Stimulated activated CD8-positive, alpha-beta memory T cell treated with anti-CD3 and anti-CD28 coated beads, Interleukin-2, amount 100 ng/mL, for 1 hour (primary cell): ENCODE measurements around the gene GOT2.
A peak's percentile ranks its signal among the peaks of the same experiment; 100 is the strongest.
"Not testable (repeated sequence)": the region's sequence is repeated elsewhere in the genome, so short reads cannot be mapped to it uniquely, and the experiment has no call there.

Source experiments
- DNase-seq, 2 donors: peaks; one replicate each; pipeline ENCODE4 v3.0.0-alpha.2; 2020; ENCODE audit warnings: low read depth in 2 of 2

The GOT2 gene

DNA sequence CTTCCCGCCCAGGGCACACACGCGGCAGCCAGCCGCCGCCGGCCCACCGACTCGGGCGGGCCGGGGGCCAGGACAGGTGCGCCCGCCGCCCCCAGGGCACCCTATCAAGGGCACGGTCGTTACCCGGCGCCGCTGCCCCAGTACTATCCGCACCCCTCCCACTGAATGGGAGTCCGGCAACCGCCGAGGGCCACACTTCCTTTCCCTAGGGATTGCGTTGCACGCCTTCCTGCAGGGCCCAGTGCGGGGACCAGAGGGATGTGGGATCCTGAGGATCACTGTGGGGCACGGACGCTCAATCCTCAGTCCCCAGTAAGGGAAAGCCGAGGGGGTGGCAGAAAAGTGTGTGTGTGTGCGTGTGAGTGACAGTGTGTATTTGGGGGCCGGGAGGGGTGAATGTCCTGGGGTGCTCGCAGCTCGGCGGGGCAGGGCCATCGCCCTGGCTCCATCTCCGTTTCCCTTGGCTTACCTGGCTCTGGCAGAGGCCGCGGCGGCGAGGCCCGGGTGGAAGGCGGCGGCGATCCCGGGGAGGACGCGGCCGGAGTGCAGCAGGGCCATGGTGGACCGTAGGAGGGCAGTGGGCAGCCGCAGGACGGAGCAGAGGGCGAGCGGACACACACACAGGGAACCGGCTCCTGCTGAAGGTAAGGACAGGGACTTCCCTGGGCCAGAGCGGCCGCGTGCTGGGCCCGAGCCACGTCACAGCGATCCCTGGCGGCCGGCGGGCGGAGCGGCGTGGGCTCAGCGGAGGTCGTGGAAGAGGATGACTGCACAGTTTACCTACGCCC is at the start of gene GOT2:
TSS of gene GOT2 (minus strand) at position 646 of the 788 bp plus-strand sequence. CDS start at position 558, 88 bp downstream.
- DNase-seq, result peak; percentile 56 to 60

- not testable (repeated sequence) for DNase-seq
Observed at GRCh38 chr16:58779291-58779690, 45.2 kb upstream of the GOT2 start.

GRCh38 chr16:58773870-58774269 is 39.8 kb upstream of the GOT2 start:
- no peak for DNase-seq

DNA sequence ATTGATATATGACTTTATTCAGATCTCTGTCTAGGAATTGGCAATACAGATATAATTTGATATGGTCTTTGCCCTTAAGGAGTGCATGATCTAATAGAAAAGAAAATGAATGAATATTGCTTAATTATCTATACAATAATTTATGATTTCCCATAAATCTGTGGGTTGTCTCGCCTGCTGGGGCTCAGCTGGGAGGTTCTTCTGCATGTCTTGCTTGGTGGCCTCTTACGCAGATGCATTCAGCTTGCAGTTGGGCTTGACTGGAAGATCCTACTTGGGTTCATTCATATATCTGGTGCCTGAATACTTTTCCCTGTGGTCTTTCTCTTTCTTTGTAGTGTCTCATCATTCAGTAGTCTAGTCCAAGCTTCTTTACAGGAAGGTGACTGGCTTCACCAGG is 34.0 kb upstream of the GOT2 start:
- no peak for DNase-seq

DNA sequence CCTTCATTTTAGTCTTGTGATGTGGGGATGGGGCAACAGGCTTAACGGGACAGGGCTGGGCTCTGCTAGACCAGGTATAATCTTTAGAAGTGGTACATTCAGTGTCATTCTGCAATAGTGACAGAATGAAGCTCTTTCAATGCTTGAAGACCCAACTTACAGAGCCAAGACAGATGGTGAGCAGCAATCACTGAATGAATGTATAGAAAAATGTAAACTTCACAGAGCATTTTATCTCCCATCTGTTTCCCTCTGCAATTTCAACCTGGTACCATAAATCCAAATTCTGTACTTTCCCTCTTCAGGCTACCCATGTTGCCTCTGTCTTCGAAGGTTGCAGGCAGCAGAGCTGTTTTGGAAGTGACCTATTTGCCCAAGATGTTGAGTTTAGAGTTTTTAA is 33.5 kb upstream of the GOT2 start:
- DNase-seq, result no peak

- no peak for DNase-seq
Observed at GRCh38 chr16:58756650-58757332, 22.7 kb upstream of the GOT2 start.

DNA sequence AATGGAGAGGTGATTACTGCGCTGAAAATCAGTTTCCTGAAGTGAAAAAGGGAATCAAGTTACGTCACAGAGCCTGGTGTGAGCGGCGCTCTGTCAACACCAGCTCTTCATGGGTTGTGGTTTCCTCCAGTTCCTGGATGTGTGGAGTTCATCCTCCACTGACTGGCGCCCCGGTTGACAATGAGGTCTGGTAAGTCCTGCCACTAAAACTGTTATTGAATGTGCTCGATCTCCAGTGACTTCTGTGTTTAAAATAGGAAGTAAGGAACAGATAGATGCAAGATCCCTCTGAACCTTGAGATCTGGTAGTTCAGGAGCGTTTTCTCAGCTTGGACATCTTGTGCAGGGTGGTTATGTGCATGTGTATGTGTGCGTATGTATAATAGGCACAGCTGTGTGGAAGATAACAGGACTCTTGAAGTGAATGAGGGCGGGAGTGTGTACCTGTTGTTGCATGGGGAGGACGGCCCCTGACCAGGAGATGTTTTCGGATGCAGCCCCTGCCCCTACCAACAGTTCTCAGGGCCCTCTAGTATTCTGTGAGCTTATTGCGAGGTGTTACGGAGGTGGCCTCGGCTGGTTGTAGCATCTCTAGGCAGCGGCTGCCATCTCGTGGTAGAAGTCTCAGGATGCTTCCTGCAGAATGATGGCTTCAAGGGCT is 22.0 kb upstream of the GOT2 start:
- peak; percentile 51 to 57 for DNase-seq

GRCh38 chr16:58753711-58754134 is 19.6 kb upstream of the GOT2 start:
- no peak for DNase-seq

GRCh38 chr16:58744497-58744896 is 10.4 kb upstream of the GOT2 start:
- no peak for DNase-seq

- no peak for DNase-seq
Observed at GRCh38 chr16:58741976-58742375, 7.9 kb upstream of the GOT2 start.

- no peak for DNase-seq
Observed at GRCh38 chr16:58741166-58741565, 7.0 kb upstream of the GOT2 start.

DNA sequence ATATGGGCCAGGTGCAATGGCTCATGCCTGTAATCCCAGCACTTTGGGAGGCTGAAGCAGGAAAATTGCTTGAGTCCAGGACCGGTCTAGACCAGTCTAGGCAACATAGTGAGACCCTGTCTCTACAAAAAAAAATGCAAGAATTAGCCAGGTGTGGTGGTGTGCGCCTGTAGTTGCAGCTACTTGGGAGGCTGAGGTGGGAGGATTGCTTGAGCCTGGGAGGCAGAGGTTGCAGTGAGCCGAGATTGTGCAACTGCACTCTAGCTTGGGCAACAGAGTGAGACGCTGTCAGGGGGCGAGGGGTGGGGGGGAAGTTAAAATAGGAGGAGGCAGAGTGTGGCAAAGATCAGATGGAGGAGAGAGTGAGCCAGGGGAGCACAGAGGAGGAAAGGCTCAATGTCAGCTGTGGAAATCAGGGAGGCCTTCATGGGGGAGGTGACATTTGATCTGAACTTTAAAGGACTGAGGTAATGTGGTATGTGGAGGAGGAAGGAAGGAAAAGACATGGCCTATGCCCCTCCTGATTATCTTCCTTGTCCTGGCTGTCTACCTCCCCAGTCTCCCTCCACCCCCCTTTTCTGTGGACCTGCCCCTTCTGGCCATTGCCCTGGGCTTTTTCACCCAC is 4.7 kb upstream of the GOT2 start:
- DNase-seq, result no peak

DNA sequence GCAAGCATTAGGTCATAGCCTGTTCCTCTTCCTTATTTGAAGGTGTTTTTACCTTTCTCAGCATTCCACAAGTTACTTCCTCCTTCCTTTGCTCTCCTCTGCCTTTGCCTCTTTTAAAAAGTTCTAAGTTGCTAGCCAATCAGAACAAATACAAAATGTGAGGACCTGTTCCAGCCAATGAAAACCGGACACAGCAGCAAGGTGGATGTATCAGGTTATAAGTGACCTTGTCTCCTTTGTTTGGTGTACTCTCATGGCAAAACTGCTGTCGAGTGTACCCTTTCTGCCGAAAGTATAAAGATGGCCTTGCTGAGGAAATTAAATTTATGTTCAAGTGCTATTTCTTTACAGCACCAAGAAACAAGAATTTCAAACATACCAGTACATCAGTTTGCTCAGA is 2.2 kb upstream of the GOT2 start:
- DNase-seq, result not testable (repeated sequence)

DNA sequence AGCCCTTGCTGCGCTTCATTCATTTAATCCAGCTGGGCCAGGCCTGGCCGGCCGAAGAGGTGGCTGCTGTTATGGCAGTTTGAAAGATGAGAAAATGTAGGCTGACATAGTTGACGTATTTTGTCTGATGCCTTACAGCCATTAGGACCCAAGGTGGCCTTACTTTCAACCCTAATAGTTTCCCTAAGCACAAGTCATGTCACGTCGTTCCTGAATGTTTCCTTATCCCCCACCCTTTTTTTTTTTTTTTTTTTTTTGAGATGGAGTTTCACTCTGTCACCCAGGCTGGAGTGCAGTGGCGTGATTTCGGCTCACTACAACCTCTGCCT is 307 bp upstream of the GOT2 start:
- no peak for DNase-seq

DNA sequence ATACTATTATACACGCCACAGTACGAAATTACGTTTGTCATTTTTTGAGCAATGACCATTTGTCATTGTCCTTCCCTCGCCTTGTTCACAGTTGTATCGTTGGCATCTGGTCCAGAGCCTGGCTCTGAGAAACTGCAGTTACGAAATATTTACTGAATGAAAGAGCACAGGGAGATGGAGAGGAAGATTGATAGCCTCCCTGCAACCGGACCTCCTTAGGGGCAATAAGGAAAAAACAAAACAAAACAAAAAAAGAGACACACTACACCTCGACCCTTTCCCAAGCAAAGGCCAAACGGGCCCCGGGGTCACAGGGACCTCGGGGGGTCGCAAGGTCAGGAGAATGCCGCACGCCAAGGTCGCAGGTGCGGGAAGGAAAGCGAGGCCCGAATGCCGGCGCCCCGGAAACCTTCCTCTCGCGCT is 857 bp downstream of the GOT2 start:
- no peak for DNase-seq

DNA sequence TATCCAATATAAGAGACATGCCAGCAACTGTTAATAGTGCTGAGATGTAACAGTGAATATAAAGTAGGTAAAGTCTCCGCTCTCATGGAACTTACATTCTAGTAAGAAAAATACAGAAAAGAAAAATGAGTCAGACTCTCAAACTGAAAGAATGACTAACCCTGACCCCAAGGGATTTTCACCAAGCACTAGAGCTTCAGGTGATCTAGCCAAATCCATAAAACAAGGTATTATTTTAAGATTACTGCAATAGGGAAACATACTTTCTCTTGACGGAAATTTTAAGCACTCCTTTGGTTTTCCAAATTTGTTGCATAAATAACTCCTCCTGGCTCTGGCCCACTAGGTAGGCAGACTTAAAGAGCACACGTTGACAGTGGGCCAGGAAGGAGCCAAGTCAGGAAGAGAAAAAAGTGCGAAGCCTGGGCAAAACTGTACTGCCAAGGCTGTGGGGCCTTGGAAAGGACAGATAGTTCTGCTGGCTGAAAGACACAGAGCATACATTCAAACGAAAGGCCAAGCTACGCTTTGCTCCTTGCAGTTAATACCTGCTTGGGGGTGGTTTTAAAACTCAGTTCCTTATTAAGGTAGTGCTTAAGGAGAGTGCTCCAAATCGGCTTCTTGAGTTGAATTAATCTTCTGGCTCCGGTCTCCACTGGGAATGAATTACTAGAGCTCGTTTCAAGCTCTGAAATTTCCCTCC is 1.4 kb downstream of the GOT2 start:
- no peak for DNase-seq

DNA sequence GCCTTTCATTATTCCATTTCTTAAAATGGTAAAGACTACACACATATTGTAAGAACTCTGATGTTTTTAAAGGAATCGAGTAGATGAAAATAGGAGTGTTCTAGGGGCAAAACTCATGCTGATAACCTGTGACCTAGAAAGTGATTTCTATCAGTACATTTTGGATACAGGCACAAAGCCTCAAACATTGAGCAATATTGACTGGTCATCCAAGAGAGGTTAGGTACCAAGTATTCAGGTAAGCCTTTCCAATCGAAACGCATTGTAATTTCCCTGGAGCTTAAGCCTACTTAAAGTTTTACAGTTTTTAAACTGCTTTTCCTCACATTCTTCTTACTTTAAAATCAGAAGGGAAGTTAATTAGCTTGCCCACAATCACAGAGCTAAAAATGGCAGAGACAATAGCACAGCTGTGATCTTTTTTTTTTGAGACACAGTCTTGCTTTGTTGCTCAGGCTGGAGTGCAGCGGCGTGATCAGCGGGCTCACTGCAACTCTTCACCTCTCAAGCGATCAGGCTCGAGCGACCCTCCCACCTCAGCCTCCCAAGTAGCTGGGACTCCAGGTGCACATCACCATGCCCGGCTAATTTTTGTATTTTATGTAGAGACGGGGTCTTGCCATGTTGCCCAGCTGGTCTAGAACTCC is 3.3 kb downstream of the GOT2 start:
- DNase-seq, result no peak

DNA sequence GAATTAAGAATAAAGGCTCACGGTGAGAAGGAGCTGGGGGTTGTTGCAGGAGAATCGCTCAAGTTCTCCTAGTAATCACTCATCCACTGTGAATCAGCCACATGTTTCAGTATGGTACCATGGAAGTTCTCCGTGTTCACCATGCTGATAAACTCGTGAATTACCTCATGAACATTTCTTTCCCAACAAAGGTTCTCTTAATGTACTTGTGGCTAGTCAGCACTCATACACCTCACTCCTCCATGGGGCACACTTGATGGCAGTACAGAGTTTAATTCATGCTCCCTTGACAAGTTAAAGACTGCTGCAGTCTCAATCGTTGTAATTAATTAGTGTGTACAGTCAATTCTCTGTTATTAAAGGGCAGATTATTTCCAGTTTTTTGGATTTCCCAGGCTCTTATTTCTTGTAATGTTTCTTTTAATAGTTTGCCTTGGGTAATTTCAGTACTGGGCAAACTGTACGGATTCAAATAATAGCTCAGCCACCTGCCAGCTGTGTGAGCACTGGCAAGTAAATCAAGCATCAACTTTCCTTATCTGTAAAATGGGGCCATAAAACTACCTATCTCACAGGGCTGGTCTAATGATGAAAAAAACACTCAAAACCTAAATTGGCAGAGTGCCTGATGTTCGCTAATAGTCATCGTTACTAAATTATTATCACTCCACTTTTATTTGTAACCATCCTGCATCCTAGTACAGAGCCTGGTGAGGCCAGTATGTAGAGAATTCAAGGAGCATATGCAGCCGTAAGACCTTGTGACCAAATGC is 6.1 kb downstream of the GOT2 start:
- DNase-seq, result no peak

- DNase-seq, result no peak
Observed at GRCh38 chr16:58727028-58727781, 6.9 kb downstream of the GOT2 start.

DNA sequence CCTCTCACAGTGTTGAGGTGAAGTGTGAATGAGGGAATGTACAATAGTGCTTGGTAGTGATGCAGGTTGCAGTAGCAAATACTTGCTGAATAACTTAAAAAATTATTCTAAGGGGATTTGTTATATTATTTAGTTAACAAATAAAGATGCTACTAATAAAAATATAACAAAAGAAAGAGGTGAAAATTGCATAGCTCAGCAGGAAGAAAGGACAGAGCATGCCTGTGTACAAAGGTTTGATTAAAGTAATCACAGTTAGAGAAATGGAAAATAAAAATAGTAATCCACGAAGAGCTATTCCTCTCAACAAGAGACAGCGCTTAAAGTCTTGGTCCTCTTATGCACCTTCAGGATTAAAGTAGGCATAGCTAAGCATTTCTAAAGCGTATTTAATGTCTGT is 11.0 kb downstream of the GOT2 start:
- no peak for DNase-seq
